ENCODE measurements around the gene ATP5MG. TPM values are rescaled to one million over a fixed set of nuclear protein-coding genes. Genes with fewer than 3 reads are reported as not detected.

ATP5MG gene
- total and polyA plus RNA-seq, 2 of the 8 experiments (the other 6 are each of a cell fraction or from before 2014, with no cell fraction given): 237 to 464 TPM

DNA sequence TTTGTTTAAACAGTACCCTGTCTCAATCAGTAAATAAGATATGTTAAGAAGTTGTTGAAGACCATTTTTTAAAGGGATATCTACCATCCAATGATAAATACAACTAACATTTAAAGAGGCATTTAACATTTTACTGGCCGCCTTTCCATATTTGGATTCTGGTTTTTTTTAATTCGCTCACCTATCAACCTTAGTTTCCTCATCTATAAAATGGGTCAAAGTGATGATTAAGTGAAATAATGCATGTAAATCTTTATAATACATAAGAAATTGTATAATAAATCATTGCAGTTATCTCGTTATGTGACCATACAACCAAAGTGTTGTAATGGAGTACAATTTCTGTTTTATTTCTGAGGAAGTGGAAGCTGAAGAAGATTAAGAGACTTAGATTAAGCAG, 17.7 kb upstream of the ATP5MG start:
- H3K14ac ChIP-seq (ENCODE audit: insufficient read length): no peak overlapping the region
- H3K4me3 ChIP-seq (ENCODE audit: extremely low read depth in 1 of 4, insufficient read depth in 2 of 4, low read depth in 3 of 4, low read length in 4 of 4): no peak overlapping the region
- no peak overlapping the region for H2BK20ac ChIP-seq (ENCODE audit: low read length)
- H4K5ac ChIP-seq (ENCODE audit: insufficient read length, low read depth, low read length): no peak overlapping the region
- ChIA-PET CTCF (ENCODE audit: partially characterized antibody) (interaction anchor here (1.2 kb wide), 1 partner anchor 8 kb away, joined by 4 read pairs; no protein-coding TSS in a partner anchor), POLR2A (ENCODE audit: partially characterized antibody) (no interaction called here)
- H3K4me2 ChIP-seq (ENCODE audit: insufficient read depth in 1 of 2, low read depth in 2 of 2, low read length in 2 of 2): no peak overlapping the region
- no peak overlapping the region for H3K27ac ChIP-seq (ENCODE audit: low read depth, low read length)
- no peak overlapping the region for H3K56ac ChIP-seq (replicated peaks; ENCODE audit: insufficient read length, low read depth, low read length)
- H3K9ac ChIP-seq (replicated peaks in 1 of 4; ENCODE audit: extremely low read depth in 1 of 4, low read depth in 3 of 4, low read length in 3 of 4): no peak overlapping the region
- no peak overlapping the region for H2AFZ ChIP-seq (ENCODE audit: low read length)
- H3K4ac ChIP-seq (replicated peaks; ENCODE audit: insufficient read length, low read depth, low read length): no peak overlapping the region
- no peak overlapping the region for H2BK12ac ChIP-seq (ENCODE audit: low read depth, low read length)
- H3K23ac ChIP-seq (ENCODE audit: insufficient read length): no peak overlapping the region
- no peaks in the 10 kb centered on the region for H3K23me2 ChIP-seq (ENCODE audit: low read depth, low read length)
- no peak overlapping the region for H2AK5ac ChIP-seq (ENCODE audit: low read depth, low read length)
- no peaks in the 10 kb centered on the region for H3K79me1 ChIP-seq (ENCODE audit: low read depth, low read length)
- H4K20me1 ChIP-seq (replicated peaks in 1 of 2; ENCODE audit: control insufficient read depth in 1 of 2, insufficient read depth in 2 of 2, low read length in 2 of 2): no peaks in the 10 kb centered on the region
- no peaks in the 10 kb centered on the region for H3K4me1 ChIP-seq (replicated peaks in 1 of 4; ENCODE audit: control insufficient read depth in 3 of 4, insufficient read depth in 4 of 4, low read length in 3 of 4)
- FAIRE-seq: no peak
- WGBS, 2 experiments (ENCODE audit: extremely low coverage in 1 of 2, insufficient coverage in 1 of 2, insufficient read length in 1 of 2, insufficient replicate concordance in 2 of 2, low coverage in 1 of 2, low lambda C conversion rate in 2 of 2, missing lambda C conversion rate in 1 of 2): 93% methylated on average over 3 of the region's 3 CpGs; no CpG with 5 or more reads in 1 of the 2 experiments
- H4K91ac ChIP-seq (replicated peaks; ENCODE audit: insufficient read length, low read length): no peak overlapping the region
- H4K8ac ChIP-seq (ENCODE audit: extremely low read depth, insufficient read depth, low read length): no peak overlapping the region
- TF ChIP-seq BCL11A (IDR thresholded peaks at IDR 0.05; ENCODE audit: low read depth in 2 of 2, low read length in 2 of 2) (no peak), MAFK (IDR thresholded peaks at IDR 0.05; ENCODE audit: low read depth, low read length) (no peak), RFX5 (IDR thresholded peaks at IDR 0.05; ENCODE audit: borderline replicate concordance, low read depth, low read length) (no peak), KDM4A (IDR thresholded peaks at IDR 0.05; ENCODE audit: low read depth, low read length, severe bottlenecking) (no peak), TEAD4 (IDR thresholded peaks at IDR 0.05; ENCODE audit: low read depth, low read length) (no peak), YY1 (IDR thresholded peaks at IDR 0.05; ENCODE audit: low read depth, low read length) (no peak), RNF2 (IDR thresholded peaks at IDR 0.05; ENCODE audit: borderline replicate concordance, low read depth, low read length, missing control alignments, poor library complexity, severe bottlenecking) (no peak), NRF1 (IDR thresholded peaks at IDR 0.05; ENCODE audit: low read depth, low read length) (no peak), SIN3A (conservative IDR thresholded peaks at IDR 0.05 in 1 of 2, IDR thresholded peaks at IDR 0.05 in 1 of 2; ENCODE audit: low read depth in 1 of 2, low read length in 2 of 2) (no peak), CBX5 (IDR thresholded peaks at IDR 0.05; ENCODE audit: low read depth, low read length) (no peak)
- TF ChIP-seq, protein P1, sequence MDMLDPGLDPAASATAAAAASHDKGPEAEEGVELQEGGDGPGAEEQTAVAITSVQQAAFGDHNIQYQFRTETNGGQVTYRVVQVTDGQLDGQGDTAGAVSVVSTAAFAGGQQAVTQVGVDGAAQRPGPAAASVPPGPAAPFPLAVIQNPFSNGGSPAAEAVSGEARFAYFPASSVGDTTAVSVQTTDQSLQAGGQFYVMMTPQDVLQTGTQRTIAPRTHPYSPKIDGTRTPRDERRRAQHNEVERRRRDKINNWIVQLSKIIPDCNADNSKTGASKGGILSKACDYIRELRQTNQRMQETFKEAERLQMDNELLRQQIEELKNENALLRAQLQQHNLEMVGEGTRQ (IDR thresholded peaks at IDR 0.05; ENCODE audit: low read length): no peak
- no peak overlapping the region for H3K18ac ChIP-seq (ENCODE audit: extremely low read depth, low read length)
- no peaks in the 10 kb centered on the region for H3K79me2 ChIP-seq (ENCODE audit: control insufficient read depth in 1 of 2, insufficient read depth in 2 of 2, low read length in 2 of 2)
- no peaks in the 10 kb centered on the region for H3K27me3 ChIP-seq (replicated peaks in 1 of 4; ENCODE audit: control insufficient read depth in 3 of 4, extremely low read depth in 1 of 4, insufficient read depth in 3 of 4, low read length in 3 of 4)
- H3K36me3 ChIP-seq (ENCODE audit: control insufficient read depth in 2 of 4, insufficient read depth in 4 of 4, low read length in 3 of 4): peaks cover 4 to 85% (median 51%) of the 10 kb centered on the region in 4 experiments
- H2BK5ac ChIP-seq (ENCODE audit: low read depth, low read length): no peak overlapping the region
- H2BK15ac ChIP-seq (ENCODE audit: low read length): no peak overlapping the region
- no peaks in the 10 kb centered on the region for H3K9me3 ChIP-seq (ENCODE audit: insufficient read depth in 2 of 2, low read depth in 1 of 2, low read length in 1 of 2)
- no peak overlapping the region for H2BK120ac ChIP-seq (replicated peaks; ENCODE audit: low read depth, low read length)
- no peak for DNase-seq (ENCODE audit: low read depth in 1 of 2, low spot score in 2 of 2)
